KMS-11 (cell line): ENCODE results near the gene FBN1.

Experiments
- H2AFZ ChIP-seq: fragments of 200-600 bp; sonication (generic); 2 replicates; pipeline ENCODE4 v1.6.1; 2016; ENCODE audit warnings: antibody characterized with exemption, mixed run types, low read depth
- H3K27ac ChIP-seq: fragments of 200-600 bp; sonication (generic); 2 replicates; pipeline ENCODE4 v1.6.1; 2016; ENCODE audit warnings: mild to moderate bottlenecking, mixed run types
- H3K27me3 ChIP-seq: fragments of 200-600 bp; sonication (generic); 2 replicates; pipeline ENCODE4 v1.6.1; 2017; ENCODE audit warnings: mild to moderate bottlenecking, low read depth, mixed run types, moderate library complexity; ENCODE audit not compliant: insufficient read depth
- H3K36me3 ChIP-seq: fragments of 200-600 bp; sonication (generic); 2 replicates; pipeline ENCODE4 v1.6.1; 2017; ENCODE audit warnings: mild to moderate bottlenecking, mixed run types; ENCODE audit not compliant: insufficient read depth
- H3K4me1 ChIP-seq: fragments of 200-600 bp; sonication (generic); 2 replicates; pipeline ENCODE4 v1.6.1; 2016; ENCODE audit warnings: mild to moderate bottlenecking, low read depth, mixed run types; ENCODE audit not compliant: poor library complexity, severe bottlenecking
- H3K4me2 ChIP-seq: fragments of 200-600 bp; sonication (generic); 2 replicates; pipeline ENCODE4 v1.7.0; 2016; ENCODE audit warnings: mild to moderate bottlenecking, mixed run types
- H3K4me3 ChIP-seq: fragments of 200-600 bp; sonication (generic); IDR thresholded peaks from 2 replicates; pipeline ENCODE4 v1.6.1; 2017; ENCODE audit warnings: low read depth, low read length, mixed read lengths; ENCODE audit not compliant: insufficient read depth
- H3K79me2 ChIP-seq: fragments of 200-600 bp; sonication (generic); 2 replicates; pipeline ENCODE4 v1.6.1; 2016; ENCODE audit warnings: low read depth, mixed run types; ENCODE audit not compliant: insufficient read depth
- H3K9ac ChIP-seq: fragments of 200-600 bp; sonication (generic); 2 replicates; pipeline ENCODE4 v1.6.1; 2016; ENCODE audit warnings: mild to moderate bottlenecking, mixed run types
- H4K20me1 ChIP-seq: fragments of 200-600 bp; sonication (generic); 2 replicates; pipeline ENCODE4 v1.6.1; 2016; ENCODE audit warnings: mild to moderate bottlenecking, mixed run types; ENCODE audit not compliant: insufficient read depth
- CTCF ChIP-seq: fragments of 200-600 bp; sonication (generic); conservative IDR thresholded peaks from 2 replicates; pipeline ENCODE4 v1.6.1; 2017; ENCODE audit warnings: low read depth, mild to moderate bottlenecking, antibody characterized with exemption, low read length, moderate library complexity, mixed read lengths

Gene FBN1

GRCh38 chr15:48423896-48424475 is 221.5 kb downstream of the FBN1 start:
- H2AFZ ChIP-seq, result no peak overlapping the region

GRCh38 chr15:48423342-48423741 is 222.2 kb downstream of the FBN1 start:
- H3K4me3 ChIP-seq, result no peak overlapping the region
- H4K20me1 ChIP-seq, result no peaks in the 10 kb centered on the region
- TF ChIP-seq CTCF, result no peak
- H3K27me3 ChIP-seq, result no peaks in the 10 kb centered on the region
- H3K79me2 ChIP-seq, result no peaks in the 10 kb centered on the region
- H3K4me2 ChIP-seq, result no peak overlapping the region
- no peak overlapping the region for H2AFZ ChIP-seq
- no peaks in the 10 kb centered on the region for H3K36me3 ChIP-seq
- H3K27ac ChIP-seq, result no peak overlapping the region
- H3K9ac ChIP-seq, result no peak overlapping the region
- H3K4me1 ChIP-seq, result no peaks in the 10 kb centered on the region

More at GRCh38 chr15:48423896-48424475, 221.5 kb downstream of the FBN1 start:
- Histone ChIP-seq H3K9ac (no peak overlapping the region), H3K4me1 (no peaks in the 10 kb centered on the region), H3K4me3 (no peak overlapping the region), H3K36me3 (no peaks in the 10 kb centered on the region), H3K27me3 (no peaks in the 10 kb centered on the region), H3K27ac (no peak overlapping the region), H4K20me1 (no peaks in the 10 kb centered on the region), H3K4me2 (no peak overlapping the region), H3K79me2 (no peaks in the 10 kb centered on the region)
- TF ChIP-seq CTCF, result no peak

GRCh38 chr15:48422401-48422800 is 223.1 kb downstream of the FBN1 start:
- Histone ChIP-seq H3K4me3 (no peak overlapping the region), H3K79me2 (no peaks in the 10 kb centered on the region), H2AFZ (no peak overlapping the region), H3K4me2 (no peak overlapping the region), H4K20me1 (no peaks in the 10 kb centered on the region), H3K36me3 (no peaks in the 10 kb centered on the region), H3K27me3 (no peaks in the 10 kb centered on the region), H3K27ac (no peak overlapping the region), H3K4me1 (no peaks in the 10 kb centered on the region), H3K9ac (no peak overlapping the region)
- no peak for TF ChIP-seq CTCF

- no peaks in the 10 kb centered on the region for H3K36me3 ChIP-seq
- no peak overlapping the region for H2AFZ ChIP-seq
- no peaks in the 10 kb centered on the region for H3K79me2 ChIP-seq
- no peaks in the 10 kb centered on the region for H3K27me3 ChIP-seq
- H3K4me1 ChIP-seq, result no peaks in the 10 kb centered on the region
- no peak overlapping the region for H3K4me2 ChIP-seq
- TF ChIP-seq CTCF, result no peak
- H3K9ac ChIP-seq, result no peak overlapping the region
- no peak overlapping the region for H3K27ac ChIP-seq
- no peaks in the 10 kb centered on the region for H4K20me1 ChIP-seq
- H3K4me3 ChIP-seq, result no peak overlapping the region
Observed at GRCh38 chr15:48421362-48421761, 224.1 kb downstream of the FBN1 start.
